HT1080 (cell line): ENCODE results near the gene MRE11. TPM values are rescaled to one million over a fixed set of nuclear protein-coding genes. Genes with fewer than 3 reads are reported as not detected.
"Not testable (repeated sequence)": the region's sequence is repeated elsewhere in the genome, so short reads cannot be mapped to it uniquely, and the experiment has no call there.

Experiments
- DNase-seq: peaks from one replicate; pipeline ENCODE4 v3.0.0-alpha.2; 2015; ENCODE audit warnings: low read depth
- total RNA-seq: library from RNA; depleted of rRNA; stranded (reverse); fragments of >200 nt; shearing (Covaris generic); gene quantifications from 2 replicates; pipeline ENCODE4 v1.2.3, GENCODE V29; 2014

The MRE11 gene
- total RNA-seq, 1 experiment from 2014 or later: 19.3 TPM

DNA sequence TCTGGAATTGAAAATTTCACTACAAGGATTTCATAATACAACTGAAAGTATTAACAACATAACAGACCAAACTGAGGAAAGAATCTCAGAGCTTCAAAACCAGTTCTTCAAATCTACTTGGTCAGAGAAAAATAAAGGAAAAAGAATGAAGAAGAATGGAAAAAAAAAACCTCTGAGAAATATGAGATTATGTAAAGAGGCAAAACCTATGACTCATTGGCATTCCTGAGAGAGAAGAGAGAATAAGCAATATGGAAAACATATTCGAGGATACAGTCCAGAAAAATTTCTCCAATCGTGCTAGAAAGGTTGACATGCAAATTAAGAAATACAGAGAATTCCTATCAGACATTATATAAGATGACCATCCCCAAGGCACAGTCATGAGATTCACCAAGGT, 69.0 kb downstream of the MRE11 start:
- no peak for DNase-seq

DNA sequence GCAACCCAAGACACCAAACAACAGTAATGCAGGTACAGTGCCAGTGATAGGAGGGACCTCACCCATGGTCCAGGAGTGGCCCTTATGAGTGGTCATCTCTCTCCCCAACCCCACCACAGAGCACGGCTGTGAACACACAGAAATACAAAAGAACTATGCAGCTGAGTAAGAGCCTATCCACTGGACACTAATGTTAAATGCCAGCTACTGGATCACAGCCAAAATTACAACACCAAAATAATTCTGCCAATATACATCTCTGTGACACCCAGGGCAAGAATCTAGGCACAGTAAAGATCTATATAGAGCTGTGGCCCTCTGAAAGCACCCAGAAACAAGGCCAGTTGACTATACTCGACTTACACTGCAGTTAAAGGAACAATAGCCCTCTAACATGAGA, 69.6 kb downstream of the MRE11 start:
- no peak for DNase-seq

DNA sequence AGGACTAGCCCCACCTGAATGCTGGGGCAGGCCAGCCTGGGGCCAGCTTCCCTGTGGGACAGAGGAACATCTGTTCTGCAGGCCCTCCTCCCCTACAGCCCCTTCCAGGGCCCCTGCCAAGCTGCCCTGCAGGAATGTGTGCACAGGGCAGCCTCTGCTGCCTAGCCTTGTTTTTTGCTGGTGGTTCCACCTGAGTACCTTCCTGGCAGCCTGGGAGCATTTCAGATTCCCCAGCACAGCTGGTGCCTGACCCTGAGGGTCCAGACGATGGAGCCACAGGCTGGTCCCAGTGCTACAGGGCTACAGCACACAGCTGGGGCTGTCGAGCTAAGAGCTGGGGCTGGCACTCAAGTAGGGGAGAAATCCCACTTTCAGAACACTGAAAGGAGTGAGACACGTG, 70.1 kb downstream of the MRE11 start:
- no peak for DNase-seq

GRCh38 chr11:94418123-94418765, 75.4 kb downstream of the MRE11 start:
- no peak for DNase-seq

DNA sequence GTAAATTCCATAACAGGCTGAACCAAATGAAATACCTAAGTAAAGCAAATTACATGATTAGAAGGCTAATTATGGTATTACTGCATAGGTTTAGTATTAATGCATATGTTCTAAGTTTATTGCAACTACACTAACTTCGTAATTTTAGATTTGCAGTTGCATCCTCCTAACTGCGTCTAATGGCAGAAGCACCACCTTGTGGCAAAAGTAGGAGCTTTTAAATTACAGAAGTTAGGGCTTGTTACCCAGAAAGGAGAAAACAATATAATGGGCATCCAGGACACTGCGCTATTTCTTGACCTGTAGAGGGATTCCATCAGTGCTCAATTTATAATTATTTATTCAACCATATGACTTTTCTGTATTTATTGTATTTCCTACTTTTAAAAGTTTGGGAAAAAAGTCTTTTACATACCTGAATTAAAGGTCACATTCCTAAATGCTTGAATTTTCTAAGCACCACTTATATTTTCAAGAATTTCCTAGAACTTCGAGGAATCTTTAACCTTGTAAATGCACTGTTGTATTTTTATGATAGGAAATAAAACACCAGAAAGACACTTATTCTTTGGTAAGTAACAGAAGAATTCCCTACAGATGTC, 76.2 kb downstream of the MRE11 start:
- DNase-seq: no peak

- DNase-seq: no peak
Observed at GRCh38 chr11:94405062-94405833, 88.4 kb downstream of the MRE11 start.

DNA sequence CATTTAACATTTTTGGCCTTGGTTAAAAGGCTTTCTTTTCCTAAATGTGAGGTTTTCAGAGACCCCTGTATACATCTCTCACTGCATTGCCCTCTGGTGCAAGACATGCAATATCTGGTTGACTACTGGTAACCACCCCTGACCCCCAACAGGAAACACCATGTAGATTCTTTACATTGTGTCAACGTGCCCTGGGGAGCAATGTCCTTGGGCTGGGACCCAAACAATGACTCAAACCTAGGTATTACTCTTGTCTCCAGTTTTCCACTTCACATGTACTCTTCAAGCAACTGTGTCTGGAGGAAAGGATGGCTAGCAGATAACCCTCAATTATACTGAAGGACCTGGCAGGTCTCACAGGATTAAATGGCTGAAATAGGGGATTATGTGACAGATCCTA, 91.3 kb downstream of the MRE11 start:
- no peak for DNase-seq

- DNase-seq: no peak
Observed at GRCh38 chr11:94401773-94402265, 91.8 kb downstream of the MRE11 start.

DNA sequence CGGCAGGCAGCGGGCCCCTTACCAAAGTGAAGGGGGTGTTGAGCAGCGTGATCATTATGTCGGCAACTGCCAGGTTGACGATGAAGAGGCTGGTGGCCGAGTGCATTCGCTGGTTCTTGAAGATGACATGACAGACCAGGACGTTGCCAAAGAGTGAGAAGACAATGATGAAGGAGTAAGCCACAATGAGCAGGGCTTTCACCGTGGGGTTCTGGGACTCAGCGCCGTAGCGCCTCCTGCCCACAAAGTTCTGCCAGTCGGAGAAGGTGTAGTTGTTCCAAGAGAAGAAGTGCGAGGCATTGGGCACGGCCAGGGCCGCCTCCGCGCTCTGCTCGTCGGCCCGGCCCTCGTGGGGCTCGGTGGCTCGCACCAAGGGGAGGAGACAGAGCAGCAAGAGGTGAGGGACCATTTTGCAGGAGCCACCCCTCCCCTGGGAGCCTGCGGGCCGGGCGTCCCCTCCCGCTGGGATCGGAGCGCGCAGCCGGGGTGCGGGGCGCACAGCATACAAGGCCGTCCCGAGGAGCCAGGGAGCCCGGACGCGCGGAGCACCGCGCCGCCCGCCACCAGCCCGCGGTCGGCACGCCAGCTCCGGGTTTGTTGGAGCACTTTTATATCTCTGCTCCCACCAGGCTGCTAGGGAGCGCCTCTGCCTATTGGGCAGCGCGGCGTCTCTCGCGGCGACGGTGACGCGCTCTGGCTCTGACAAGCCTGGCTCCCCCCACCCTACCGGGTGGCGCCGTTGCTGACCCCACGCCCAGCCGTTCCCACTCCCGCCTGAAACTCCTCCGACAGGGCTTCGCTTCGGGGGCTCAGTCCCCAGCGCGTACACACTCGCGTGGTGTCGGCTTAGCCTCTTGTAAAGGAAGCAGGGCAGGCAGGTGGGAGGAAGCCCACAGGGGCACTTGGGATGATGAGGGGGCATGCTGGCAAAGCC, 92.5 kb downstream of the MRE11 start, which contains the start of gene GPR83:
TSS of gene GPR83 (minus strand) at position 581 of the 934 bp plus-strand sequence. CDS start at position 409, 172 bp downstream.
- DNase-seq: no peak

- no peak for DNase-seq
Observed at GRCh38 chr11:94400457-94400838, 93.2 kb downstream of the MRE11 start.

- DNase-seq: no peak
Observed at GRCh38 chr11:94400050-94400449, 93.6 kb downstream of the MRE11 start.

DNA sequence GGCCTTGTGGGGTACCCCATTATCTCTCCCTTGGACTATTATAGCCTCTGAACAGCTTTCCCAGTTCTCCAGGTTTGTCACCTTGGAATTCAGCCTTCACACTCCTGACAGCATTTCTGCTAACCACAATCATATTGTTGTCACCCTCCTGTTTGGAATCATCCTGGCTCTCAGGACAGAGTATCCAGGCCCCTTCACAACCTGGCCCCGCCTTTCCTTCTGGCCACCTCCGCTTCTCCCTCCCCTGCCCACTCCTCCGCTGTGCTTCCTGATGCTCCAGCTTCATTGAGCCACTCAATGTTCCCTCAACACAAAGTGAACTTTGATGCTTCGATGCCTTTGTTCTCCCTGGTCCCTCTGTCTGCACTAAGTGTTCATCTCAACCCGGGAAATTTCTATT, 95.5 kb downstream of the MRE11 start:
- no peak for DNase-seq

DNA sequence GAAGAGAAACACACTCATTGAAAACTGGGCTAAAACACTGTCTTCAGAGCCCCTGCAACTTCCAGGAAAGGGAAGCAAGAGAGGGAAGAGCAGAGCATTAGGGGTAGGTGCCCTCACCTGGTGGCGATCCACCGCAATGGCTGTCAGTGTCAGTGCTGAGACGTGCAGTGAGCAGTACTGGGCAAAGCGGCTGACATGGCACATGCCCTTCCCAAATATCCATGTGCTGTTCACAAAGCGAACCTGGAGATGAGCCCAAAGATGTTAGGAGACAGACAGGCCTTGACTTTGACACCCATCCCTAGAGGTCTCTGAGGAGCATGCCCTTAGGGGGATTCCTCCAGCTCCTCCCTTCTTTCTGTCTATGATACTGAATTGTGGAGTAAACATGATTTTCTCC, 97.4 kb downstream of the MRE11 start:
- no peak for DNase-seq

- DNase-seq: not testable (repeated sequence)
Observed at GRCh38 chr11:94391937-94392336, 101.7 kb downstream of the MRE11 start.

- no peak for DNase-seq
Observed at GRCh38 chr11:94379613-94380012, 114.0 kb downstream of the MRE11 start.

DNA sequence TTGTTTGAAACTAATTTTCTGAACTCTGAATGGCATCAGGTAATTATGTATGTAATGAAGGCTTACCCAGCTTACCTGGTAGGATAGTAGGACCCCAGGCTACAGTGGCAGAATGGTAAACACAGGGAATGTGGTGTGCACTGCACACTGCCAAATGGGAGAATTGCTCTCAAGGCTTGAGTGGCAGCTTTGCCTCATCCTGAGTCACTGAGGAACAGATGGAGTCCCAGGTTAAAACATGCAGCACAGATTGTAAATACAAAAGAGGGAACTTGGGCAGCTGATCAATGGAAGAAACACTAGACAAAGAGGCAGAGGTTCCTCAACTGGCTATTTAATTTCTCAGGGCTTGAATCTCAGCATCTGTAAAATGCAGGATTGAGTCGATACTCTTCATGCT, 116.8 kb downstream of the MRE11 start:
- DNase-seq: no peak

DNA sequence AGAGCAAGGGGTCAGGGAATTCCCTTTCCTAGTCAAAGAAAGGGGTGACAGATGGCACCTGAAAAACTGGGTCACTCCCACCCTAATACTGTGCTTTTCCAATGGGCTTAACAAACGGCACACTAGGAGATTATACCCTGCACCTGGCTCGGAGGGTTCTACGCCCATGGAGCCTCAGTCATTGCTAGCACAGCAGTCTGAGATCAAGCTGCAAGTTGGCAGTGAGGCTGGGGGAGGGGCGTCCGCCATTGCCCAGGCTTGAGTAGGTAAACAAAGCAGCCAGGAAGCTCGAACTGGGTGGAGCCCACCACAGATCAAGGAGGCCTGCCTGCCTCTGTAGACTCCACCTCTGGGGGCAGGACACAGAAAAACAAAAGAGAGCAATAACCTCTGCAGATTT, 123.1 kb downstream of the MRE11 start:
- not testable (repeated sequence) for DNase-seq
